ENCODE results near the gene GRID1. TPM values are rescaled to one million over a fixed set of nuclear protein-coding genes. Genes with fewer than 3 reads are reported as not detected.
"Not testable (repeated sequence)": the region's sequence is repeated elsewhere in the genome, so short reads cannot be mapped to it uniquely, and the experiment has no call there.

Gene GRID1
- total RNA-seq, 1 donor from 2014 or later, result 0.22 TPM

GRCh38 chr10:86177537-86178155 lies 188.9 kb downstream of the GRID1 start:
- H3K9me3 Mint-ChIP-seq (ENCODE audit: low read depth), result no peaks in the 10 kb centered on the region
- H3K36me3 Mint-ChIP-seq (ENCODE audit: insufficient read depth), result no peaks in the 10 kb centered on the region
- peaks cover 5% of the 10 kb centered on the region for H3K27me3 Mint-ChIP-seq
- no peak overlapping the region for H3K27ac Mint-ChIP-seq
- no peaks in the 10 kb centered on the region for H3K4me1 Mint-ChIP-seq (ENCODE audit: low read depth)
- no peak for TF ChIP-seq CTCF (IDR thresholded peaks at IDR 0.05; ENCODE audit: unreplicated experiment)
- no peak for DNase-seq (ENCODE audit: low spot score, unreplicated experiment)
- no peak overlapping the region for H3K4me3 Mint-ChIP-seq (ENCODE audit: low read depth)

- H3K36me3 Mint-ChIP-seq (ENCODE audit: insufficient read depth), result no peaks in the 10 kb centered on the region
Observed at GRCh38 chr10:86176850-86177536, 189.6 kb downstream of the GRID1 start.

GRCh38 chr10:86175476-86175875 lies 191.1 kb downstream of the GRID1 start:
- H3K4me1 Mint-ChIP-seq (ENCODE audit: low read depth); H3K9me3 Mint-ChIP-seq (ENCODE audit: low read depth); H3K36me3 Mint-ChIP-seq (ENCODE audit: insufficient read depth); H3K4me3 Mint-ChIP-seq (ENCODE audit: low read depth); H3K27ac Mint-ChIP-seq; DNase-seq (ENCODE audit: low spot score, unreplicated experiment); H3K27me3 Mint-ChIP-seq: not testable (repeated sequence)

More at GRCh38 chr10:86176850-86177536, 189.6 kb downstream of the GRID1 start:
- no peak for TF ChIP-seq CTCF (IDR thresholded peaks at IDR 0.05; ENCODE audit: unreplicated experiment)
- no peak for DNase-seq (ENCODE audit: low spot score, unreplicated experiment)
- H3K27me3 Mint-ChIP-seq, result peaks cover 3% of the 10 kb centered on the region
- H3K27ac Mint-ChIP-seq, result no peak overlapping the region
- H3K4me1 Mint-ChIP-seq (ENCODE audit: low read depth), result no peaks in the 10 kb centered on the region
- H3K9me3 Mint-ChIP-seq (ENCODE audit: low read depth), result no peaks in the 10 kb centered on the region
- no peak overlapping the region for H3K4me3 Mint-ChIP-seq (ENCODE audit: low read depth)

- Mint-ChIP-seq H3K4me3 (ENCODE audit: low read depth) (no peak overlapping the region), H3K4me1 (ENCODE audit: low read depth) (peaks cover 3% of the 10 kb centered on the region), H3K27ac (no peak overlapping the region), H3K9me3 (ENCODE audit: low read depth) (no peaks in the 10 kb centered on the region), H3K27me3 (no peaks in the 10 kb centered on the region), H3K36me3 (ENCODE audit: insufficient read depth) (no peaks in the 10 kb centered on the region)
- no peak for DNase-seq (ENCODE audit: low spot score, unreplicated experiment)
- no peak for TF ChIP-seq CTCF (IDR thresholded peaks at IDR 0.05; ENCODE audit: unreplicated experiment)
Observed at GRCh38 chr10:86172301-86172700, 194.3 kb downstream of the GRID1 start.

GRCh38 chr10:86170255-86171108 lies 196.1 kb downstream of the GRID1 start:
- Mint-ChIP-seq H3K4me1 (ENCODE audit: low read depth) (peaks cover 3% of the 10 kb centered on the region), H3K27ac (no peak overlapping the region), H3K9me3 (ENCODE audit: low read depth) (no peaks in the 10 kb centered on the region), H3K4me3 (ENCODE audit: low read depth) (no peak overlapping the region), H3K27me3 (peaks cover 2% of the 10 kb centered on the region), H3K36me3 (ENCODE audit: insufficient read depth) (no peaks in the 10 kb centered on the region)
- TF ChIP-seq CTCF (IDR thresholded peaks at IDR 0.05; ENCODE audit: unreplicated experiment), result no peak
- DNase-seq (ENCODE audit: low spot score, unreplicated experiment), result no peak

Data from progenitor cell of endocrine pancreas (in vitro differentiated cells).